ENCODE results near the gene ADORA1.

The ADORA1 gene

DNA sequence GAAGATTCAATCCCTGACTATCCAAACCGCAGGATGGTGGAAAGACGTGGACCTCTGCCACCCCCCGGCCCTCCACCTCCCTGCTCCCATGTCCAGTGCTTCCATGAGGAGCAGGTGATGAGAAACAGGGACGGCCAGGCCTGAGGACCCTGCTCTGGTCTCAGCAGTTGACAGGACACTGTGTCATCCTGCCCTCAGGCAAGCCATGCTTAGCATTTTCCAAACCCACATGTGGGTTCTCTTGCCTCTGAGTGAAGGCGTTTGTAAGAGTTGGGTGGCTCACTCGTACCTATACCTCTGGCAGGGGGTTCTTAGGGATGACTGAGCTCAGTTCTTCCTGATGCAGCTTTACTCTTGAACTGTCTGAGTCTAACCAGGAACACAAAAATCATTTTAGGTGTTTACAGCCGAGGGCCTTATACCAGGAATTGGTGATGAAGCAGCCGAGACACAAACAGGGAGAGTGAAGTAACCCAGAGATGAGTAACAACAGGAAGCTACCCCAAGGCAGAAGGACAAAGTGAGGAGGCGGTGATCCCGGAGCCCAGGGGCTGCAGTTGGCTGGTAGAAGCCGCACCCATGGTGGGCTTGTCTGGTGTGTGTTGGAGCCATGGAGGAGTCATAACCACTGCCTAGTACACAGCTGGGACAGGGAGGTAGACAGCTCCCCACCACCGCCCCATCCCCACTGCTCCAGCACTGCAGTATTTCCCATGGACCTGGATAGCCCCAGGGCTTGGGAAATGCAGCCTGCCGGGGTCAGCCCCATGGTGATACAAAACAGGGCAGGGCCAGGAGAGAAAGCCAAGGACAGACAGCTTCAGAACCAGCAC is 26.7 kb downstream of the ADORA1 start:
- no peak for DNase-seq (ENCODE audit: low read depth in 2 of 3, low spot score in 1 of 3)

DNA sequence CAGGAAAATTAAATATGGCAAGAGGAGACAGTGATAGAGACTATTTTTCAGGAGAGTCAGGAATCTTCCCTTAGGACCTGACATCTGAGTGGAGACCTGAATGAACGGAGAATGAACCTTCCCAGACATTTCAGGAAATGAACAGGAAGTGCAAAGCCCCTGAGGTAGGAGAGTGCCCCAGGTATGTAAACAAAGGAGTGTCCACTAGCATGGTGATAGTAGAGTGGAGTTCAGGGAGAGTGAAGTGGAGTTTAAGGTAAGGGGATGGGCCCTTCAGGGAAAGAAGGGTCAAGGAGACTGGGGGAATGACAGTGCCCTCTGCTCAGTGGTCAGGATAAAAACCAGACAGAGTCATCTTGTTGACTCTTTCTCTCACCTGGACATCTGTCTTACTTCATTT is 28.8 kb downstream of the ADORA1 start:
- no peak for DNase-seq (ENCODE audit: low read depth in 2 of 3, low spot score in 1 of 3)

DNA sequence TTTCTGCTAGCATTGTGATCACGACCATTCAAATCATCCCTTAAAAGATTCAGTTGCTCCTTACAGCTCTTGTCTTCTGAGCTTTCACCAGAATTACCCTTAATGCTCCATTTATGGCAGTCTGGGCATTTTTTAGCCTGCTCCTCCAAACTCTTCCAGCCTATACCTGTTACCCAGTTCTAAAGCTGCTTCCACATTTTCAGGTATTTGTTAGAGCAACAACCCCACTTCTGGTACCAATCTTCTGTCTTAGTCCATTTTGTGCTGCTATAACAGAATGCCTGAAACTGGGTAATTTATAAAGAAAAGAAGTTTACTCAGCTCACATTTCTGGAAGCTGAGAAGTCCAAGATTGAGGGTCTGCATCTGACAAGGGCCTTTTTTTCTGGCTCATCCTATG is 30.9 kb downstream of the ADORA1 start:
- DNase-seq (ENCODE audit: low read depth in 2 of 3, low spot score in 1 of 3), result no peak

- no peak for DNase-seq (ENCODE audit: low read depth in 2 of 3, low spot score in 1 of 3)
Observed at GRCh38 chr1:203158960-203159665, 31.6 kb downstream of the ADORA1 start.

GRCh38 chr1:203159844-203160243 is 32.3 kb downstream of the ADORA1 start:
- DNase-seq (ENCODE audit: low read depth in 2 of 3, low spot score in 1 of 3), result no peak

DNA sequence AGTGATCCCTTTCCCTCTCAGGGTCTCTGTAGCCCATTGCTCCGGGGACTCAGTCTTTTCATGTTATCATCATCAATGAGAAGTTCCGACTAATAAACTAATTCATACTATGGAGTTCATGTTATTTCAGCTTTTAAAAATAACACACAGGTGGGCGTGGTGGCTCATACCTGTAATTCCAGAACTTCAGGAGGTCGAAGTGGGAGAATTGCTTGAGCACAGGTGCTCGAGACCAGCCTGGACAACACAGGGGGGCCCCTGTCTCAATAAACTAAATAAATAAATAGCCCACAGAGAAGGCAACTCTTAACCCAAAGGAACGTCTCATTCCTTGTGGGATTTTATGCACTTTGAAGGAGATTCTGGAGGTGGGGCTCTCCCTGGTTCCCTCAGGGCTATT is 33.6 kb downstream of the ADORA1 start:
- no peak for DNase-seq (ENCODE audit: low read depth in 2 of 3, low spot score in 1 of 3)

DNA sequence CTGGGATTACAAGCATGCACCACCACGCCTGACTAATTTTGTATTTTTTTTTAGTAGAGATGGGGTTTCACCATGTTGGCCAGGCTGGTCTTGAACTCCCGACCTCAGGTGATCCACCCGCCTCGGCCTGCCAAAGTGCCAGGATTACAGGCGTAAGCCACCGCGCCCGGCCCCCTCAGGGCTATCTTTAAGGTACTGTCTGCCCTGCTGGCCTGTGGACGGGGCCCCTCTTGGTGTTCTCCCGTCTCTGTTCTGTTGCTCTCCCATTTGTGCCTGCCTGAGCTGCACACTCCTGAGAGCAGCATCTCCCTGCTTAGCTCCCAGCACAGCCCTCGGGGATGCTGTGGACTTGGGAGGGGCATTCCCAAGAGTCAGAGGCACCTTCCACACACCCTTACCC is 34.2 kb downstream of the ADORA1 start:
- DNase-seq (ENCODE audit: low read depth in 2 of 3, low spot score in 1 of 3), result no peak

DNA sequence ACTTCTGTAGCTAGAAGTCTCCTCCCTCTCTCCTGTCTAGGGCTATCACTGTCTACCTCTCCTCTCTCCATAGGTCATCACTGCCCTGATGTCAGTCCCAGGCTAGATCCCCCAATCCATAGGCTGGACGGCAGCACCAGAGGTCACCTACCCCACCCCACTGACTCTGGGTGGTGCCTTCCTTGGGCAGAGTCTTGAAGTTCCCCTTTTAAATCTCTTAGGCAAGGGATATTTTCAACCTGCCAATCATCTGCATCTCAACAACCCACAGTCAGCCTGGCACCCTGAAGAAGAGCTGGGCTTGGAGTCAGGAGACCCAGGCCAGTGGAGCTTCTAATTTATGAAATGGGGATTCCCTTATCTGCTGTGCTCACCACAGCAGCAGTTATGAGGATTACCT is 34.9 kb downstream of the ADORA1 start:
- DNase-seq (ENCODE audit: low read depth in 2 of 3, low spot score in 1 of 3), result no peak

DNA sequence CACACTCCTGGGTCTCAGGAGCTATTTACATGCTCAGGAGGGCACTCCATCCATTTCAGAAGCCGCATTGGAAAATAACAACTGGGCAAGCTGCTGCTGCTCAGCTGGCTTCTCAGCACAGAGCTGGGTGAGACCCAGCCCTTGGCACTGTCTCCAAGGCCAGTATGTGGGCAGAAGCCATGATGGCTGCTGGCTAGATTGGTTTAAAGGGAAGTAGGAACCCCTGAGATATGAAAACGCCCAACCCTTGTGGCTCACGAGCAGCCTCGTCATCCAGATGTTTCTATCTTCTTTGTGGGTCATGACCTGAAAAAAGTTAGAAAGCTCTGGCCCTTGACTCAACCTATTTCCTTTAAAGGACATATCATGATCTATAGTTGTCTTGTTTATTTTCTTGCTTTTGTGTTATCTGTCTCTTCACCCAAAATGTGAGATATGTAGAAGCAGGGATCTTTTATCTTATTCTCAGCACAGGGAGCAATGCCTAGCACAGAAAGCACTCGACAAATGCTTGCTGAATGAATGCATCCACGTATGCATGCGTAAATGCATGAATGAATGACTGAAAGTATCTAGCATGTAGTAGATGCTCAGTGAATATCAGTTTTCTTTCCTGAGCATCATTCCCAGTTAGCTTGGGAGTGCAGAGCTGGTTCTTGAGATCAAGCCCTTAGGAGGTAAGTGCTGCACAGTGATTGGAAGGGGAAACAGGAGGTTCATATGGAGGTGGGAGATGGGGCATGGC is 36.5 kb downstream of the ADORA1 start:
- no peak for DNase-seq (ENCODE audit: low read depth in 2 of 3, low spot score in 1 of 3)

DNA sequence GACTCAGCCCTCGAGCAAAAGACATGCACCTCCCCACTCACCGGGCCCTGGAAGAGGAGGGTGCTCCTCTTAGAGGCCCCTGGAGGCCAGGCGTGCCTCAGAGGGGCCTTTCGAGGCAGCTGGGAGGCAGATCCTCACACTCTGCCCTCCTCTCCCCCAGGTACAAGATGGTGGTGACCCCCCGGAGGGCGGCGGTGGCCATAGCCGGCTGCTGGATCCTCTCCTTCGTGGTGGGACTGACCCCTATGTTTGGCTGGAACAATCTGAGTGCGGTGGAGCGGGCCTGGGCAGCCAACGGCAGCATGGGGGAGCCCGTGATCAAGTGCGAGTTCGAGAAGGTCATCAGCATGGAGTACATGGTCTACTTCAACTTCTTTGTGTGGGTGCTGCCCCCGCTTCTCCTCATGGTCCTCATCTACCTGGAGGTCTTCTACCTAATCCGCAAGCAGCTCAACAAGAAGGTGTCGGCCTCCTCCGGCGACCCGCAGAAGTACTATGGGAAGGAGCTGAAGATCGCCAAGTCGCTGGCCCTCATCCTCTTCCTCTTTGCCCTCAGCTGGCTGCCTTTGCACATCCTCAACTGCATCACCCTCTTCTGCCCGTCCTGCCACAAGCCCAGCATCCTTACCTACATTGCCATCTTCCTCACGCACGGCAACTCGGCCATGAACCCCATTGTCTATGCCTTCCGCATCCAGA is 37.7 kb downstream of the ADORA1 start:
- DNase-seq (ENCODE audit: low read depth in 2 of 3, low spot score in 1 of 3), result no peak

DNA sequence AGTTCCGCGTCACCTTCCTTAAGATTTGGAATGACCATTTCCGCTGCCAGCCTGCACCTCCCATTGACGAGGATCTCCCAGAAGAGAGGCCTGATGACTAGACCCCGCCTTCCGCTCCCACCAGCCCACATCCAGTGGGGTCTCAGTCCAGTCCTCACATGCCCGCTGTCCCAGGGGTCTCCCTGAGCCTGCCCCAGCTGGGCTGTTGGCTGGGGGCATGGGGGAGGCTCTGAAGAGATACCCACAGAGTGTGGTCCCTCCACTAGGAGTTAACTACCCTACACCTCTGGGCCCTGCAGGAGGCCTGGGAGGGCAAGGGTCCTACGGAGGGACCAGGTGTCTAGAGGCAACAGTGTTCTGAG is 38.3 kb downstream of the ADORA1 start:
- no peak for DNase-seq (ENCODE audit: low read depth in 2 of 3, low spot score in 1 of 3)

GRCh38 chr1:203166192-203166940 is 38.8 kb downstream of the ADORA1 start:
- DNase-seq (ENCODE audit: low read depth in 2 of 3, low spot score in 1 of 3), result no peak

GRCh38 chr1:203167026-203167912 is 39.7 kb downstream of the ADORA1 start:
- DNase-seq (ENCODE audit: low read depth in 2 of 3, low spot score in 1 of 3), result no peak

GRCh38 chr1:203167913-203168200 is 40.3 kb downstream of the ADORA1 start:
- no peak for DNase-seq (ENCODE audit: low read depth in 2 of 3, low spot score in 1 of 3)

- no peak for DNase-seq (ENCODE audit: low read depth in 2 of 3, low spot score in 1 of 3)
Observed at GRCh38 chr1:203168256-203168786, 40.8 kb downstream of the ADORA1 start.

DNA sequence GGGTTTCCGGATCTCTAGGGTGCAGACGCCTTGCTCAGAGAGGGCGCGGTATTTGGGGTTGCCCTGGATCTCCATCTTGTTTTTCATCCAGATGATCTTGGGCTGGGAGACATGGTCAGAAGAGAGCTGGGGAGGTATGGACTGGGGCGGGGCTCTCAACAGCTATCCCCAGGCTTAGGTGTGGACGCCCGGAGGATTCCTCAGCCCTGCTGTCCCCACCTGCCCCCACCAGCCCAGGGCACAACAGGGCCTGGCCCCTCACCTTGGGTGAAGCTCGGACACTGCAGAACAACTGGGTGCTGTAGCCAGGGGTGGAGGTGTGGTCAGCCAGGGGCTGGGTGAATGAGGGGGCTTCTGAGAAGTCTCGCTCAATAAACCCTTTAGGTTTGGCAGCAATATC is 41.5 kb downstream of the ADORA1 start:
- no peak for DNase-seq (ENCODE audit: low read depth in 2 of 3, low spot score in 1 of 3)

DNA sequence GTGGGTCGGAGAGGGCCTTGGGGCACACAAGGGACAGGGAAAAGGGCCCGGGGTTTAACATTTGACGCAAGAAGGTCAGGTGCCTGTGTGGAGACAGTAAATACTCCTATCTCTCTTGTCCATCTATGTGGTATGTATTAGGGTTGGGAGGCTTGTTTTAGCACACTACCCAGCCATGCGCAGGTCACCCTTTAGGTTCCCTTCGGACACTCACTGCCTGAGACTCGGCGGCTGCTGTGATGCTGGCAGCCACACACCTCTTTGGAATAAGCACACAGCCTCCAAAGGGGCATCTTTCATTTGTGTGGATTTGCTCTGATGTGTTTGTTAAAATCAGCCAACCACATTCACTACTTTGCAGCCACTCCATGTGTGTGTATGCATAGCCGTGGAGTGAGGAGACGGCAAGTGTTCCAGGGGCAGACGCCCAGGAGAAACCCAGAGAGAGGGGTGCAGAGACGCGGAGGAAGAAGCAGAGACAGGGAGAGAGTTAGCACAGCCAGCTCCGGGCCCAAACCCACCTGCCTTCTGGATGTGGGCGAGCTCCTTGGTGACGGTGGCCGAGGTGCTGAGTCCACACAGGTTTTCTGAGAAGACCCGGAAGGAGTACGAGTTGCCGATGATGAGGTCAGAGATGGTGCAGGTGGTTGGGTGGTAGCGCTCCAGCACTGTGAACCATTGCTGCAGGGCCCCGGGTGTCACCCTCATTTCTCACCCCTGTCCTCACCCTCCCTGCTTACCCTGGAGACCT is 42.4 kb downstream of the ADORA1 start:
- DNase-seq (ENCODE audit: low read depth in 2 of 3, low spot score in 1 of 3), result no peak

GRCh38 chr1:203170625-203171330 is 43.3 kb downstream of the ADORA1 start:
- no peak for DNase-seq (ENCODE audit: low read depth in 2 of 3, low spot score in 1 of 3)

Data from stimulated activated CD4-positive, alpha-beta T cell treated with anti-CD3 and anti-CD28 coated beads, Interleukin-12 subunit alpha, Interleukin-12 subunit beta, amount 100 ng/mL, for 48 hours (primary cell).